ENCODE data around the gene AKAP8L.
"Not testable (repeated sequence)": the region's sequence is repeated elsewhere in the genome, so short reads cannot be mapped to it uniquely, and the experiment has no call there.

AKAP8L gene

GRCh38 chr19:15412832-15413231, 6.0 kb downstream of the AKAP8L start:
- DNase-seq, result no peak

- DNase-seq, result not testable (repeated sequence)
Measured at GRCh38 chr19:15411351-15411750, 7.4 kb downstream of the AKAP8L start.

DNA sequence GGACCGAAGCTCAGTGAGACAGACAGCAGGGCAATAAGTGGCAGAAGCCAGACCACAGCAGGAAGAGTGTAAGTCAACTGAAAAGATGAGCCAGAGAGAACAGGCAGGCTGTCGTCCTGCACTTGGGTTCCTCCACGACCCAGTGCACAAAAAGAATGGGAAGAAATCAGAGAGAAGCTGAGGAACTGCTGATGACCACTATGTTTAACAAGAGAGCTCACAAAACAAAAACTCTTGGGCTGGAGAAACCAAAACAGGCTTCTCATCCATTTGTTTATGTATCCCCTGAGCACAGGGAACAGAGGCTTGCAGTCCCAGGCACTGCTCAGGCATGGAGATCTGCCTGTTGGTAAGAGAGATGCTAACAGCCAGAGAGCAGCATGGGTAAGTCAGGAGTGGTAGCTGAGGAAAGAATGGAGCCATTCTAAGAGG, 14.0 kb downstream of the AKAP8L start:
- DNase-seq, result no peak

DNA sequence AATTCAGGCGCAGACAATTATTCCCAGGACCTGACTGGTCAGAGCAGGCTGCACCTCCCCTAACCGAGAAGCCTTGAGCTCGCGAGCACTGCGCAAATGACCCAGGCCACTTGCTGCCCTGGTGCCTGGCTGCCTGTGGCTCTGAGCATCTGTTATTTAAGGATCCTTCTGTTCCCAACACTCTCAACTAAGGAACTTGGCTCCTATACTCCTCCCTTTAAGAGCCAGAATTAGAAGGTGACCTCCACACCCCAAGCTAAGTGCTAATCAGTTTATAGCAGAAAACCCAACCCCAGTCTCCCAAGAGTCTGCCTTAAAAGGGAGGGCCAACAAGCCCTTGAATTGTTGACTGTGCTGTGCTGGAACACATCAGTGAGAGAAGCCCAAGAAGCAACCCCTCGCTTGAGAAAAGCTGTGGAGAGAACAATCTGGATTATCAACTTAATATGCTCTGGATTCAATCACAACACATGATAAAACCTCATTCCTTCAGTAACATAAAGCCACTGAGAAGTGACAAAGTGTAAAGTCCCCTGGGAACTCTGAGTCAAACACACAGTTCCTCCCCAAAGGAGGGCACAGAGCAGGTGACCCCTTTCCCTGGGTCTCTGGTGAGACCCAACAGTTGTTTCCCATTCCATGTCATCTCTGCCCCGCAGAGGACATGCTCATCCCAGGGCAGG, 14.6 kb downstream of the AKAP8L start:
- no peak for DNase-seq

DNA sequence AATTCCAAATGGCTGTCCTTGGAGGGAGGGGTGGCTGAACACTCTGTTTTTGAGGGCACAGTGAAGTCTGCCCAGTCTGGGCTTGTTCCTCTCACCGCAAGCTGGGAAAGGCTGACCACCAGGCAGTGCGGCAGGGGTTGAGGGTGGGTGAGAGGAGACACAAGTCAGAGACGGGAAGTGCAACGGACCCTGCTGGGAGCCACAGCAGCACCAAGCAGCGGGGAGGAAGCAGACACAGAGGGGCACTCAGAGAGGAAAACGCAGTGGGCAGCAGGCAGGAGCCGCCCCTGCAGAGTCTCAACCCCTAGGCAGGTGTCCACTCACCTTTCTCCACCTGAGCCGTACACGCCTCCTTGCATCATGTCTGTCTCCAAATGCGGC, 15.6 kb downstream of the AKAP8L start:
- DNase-seq, result no peak

GRCh38 chr19:15402411-15403150, 16.2 kb downstream of the AKAP8L start:
- DNase-seq, result no peak

GRCh38 chr19:15401397-15401710, 17.4 kb downstream of the AKAP8L start:
- DNase-seq, result no peak

- DNase-seq, result no peak
Measured at GRCh38 chr19:15400521-15401396, 18.0 kb downstream of the AKAP8L start.

DNA sequence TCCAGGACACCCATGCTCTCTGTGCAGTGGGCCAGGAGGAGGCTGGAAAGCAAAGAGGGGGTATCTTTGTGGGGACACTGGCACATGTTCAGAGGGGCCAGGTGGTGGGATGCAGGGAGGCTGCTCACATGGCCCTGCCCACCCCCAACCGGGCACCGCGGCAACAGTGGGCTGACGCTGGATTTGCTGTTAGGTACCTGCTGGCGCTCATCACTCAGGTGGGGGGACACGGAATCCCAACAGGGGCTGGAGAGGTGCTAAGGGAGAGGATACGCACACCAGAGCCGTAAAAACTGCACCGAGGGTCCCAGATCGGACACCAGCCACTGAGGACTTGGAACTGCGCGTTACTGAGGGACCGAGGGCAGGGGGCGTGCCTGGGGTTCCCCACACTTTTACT, 19.2 kb downstream of the AKAP8L start:
- no peak for DNase-seq

- no peak for DNase-seq
Measured at GRCh38 chr19:15399234-15399515, 19.6 kb downstream of the AKAP8L start.

DNA sequence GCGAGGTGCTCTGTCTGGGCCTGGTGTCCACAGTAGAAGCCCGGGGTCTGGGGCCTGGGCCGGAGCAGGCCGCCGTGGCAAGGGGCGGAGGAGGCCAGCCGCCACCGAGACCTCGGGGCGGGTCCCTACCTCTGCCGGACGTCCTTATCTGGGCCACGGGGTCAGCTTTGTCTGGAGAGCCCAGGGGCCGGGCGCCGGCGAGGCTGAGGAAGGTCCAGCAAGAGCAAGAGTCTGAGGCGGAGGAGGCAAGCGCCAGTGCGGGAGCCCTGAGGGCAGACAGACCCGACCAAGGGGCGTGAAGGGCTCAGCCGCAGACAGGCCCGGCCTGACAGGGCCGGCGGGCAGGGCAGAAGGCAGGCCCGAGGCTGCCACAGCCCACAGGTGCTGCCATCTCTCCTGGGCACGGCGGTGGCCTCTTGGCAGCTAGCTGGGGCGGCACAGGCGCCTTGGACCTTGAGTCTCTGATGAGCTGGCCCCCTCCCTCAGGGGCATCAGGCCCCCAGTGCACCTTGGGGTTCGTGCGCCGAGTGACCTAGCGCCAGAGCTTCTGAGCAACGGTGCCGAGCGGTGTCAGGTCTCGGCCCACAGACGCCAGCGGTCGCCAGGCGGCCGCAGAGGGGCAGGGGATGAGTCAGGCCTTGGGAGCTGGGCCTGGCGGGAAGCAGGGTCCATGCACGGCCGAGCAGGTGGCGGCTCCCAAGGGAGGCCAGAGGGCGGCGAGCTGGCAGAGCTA, 20.1 kb downstream of the AKAP8L start:
- no peak for DNase-seq

DNA sequence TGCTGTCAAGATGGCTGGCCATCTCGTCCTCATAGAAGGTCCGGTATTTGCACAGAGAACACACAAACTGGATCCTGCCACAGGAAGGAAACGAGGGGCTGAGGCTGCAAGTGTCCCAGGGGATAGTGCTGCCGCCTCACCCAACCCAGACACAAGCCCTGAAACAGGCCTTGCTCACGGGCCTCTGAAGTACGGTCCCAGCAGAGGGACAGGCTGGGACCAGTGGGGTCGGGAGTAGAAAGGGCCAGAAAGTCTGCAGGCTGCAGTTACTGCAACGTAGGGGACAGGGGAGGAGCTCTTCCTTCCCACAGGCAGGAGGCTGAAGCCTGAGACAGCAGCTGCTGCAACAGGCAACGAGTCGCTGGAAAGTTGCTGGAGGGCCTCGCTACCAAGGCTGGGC, 21.0 kb downstream of the AKAP8L start:
- no peak for DNase-seq

DNA sequence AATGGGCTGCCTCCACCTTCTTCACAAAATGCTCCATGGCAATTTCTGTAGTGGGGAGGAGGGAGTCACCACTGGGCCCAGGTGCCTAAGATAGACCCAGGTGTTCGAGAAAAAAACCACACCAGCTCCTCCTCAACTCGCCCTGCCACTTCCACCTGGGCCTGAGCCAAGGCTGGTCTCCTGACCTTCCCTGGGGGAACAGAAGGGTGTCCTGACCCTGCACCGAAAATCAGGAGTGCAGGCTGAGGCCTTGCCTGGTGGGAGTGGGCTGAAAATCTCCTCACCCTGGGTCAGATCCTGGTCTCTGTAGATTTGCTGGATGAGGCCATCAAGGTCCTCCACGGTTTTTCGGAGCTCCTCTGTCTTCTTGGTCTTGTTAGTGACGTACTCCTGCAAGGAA, 21.6 kb downstream of the AKAP8L start:
- DNase-seq, result no peak

GRCh38 chr19:15396436-15396835, 22.4 kb downstream of the AKAP8L start:
- DNase-seq, result no peak

DNA sequence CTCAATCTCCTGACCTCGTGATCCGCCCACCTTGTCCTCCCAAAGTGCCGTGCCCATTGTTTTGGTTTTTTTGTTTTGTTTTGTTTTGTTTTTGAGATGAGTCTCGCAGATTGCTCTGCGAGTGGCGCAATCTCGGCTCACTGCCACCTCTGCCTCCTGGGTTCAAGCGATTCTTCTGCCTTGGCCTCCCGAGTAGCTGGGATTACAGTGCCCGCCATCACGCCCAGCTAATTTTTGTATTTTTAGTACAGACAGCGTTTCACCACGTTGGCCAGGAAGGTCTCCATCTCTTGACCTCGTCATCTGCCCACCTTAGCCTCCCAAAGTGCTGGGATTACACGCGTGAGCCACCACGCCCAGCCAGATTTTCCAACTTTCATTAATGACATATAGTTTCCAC, 23.5 kb downstream of the AKAP8L start:
- not testable (repeated sequence) for DNase-seq

GRCh38 chr19:15394426-15394825, 24.4 kb downstream of the AKAP8L start:
- no peak for DNase-seq

GRCh38 chr19:15393963-15394362, 24.8 kb downstream of the AKAP8L start:
- DNase-seq, result no peak

GRCh38 chr19:15390814-15391213, 28.0 kb downstream of the AKAP8L start:
- DNase-seq, result no peak

GRCh38 chr19:15381864-15382263, 36.9 kb downstream of the AKAP8L start:
- no peak for DNase-seq

GRCh38 chr19:15381429-15381828, 37.4 kb downstream of the AKAP8L start:
- no peak for DNase-seq

DNA sequence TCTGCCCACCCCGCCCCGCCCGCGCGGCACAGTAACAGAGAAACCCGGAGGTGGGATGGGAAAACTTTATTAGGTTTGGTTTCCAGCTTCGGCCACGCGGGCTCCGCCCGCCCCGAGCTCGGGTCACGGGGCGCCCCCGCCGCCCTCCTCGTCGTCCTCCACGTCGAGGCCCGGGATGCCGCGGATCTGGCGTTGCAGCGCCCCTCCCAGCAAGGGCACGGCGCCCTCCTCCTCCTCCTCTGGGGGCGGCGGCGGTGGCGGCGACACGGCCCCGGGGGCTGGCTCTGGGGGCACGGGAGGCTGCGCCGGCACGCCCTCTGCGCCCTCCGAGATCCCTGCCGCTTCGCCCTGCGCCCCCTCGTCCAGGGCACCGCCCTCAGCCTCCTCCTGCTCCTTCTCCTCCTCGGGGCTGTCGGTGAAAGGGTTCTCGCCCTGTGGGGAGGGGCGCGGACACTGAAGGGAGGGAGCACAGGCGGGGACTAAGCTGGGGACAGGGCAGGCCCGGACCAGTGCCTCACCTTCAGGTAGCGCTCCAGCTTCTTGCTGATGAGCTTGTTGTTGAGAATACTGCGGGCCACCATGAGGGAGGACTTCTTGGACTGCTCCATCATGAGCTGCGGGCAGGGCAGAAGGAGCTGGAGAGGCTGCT, 38.7 kb downstream of the AKAP8L start:
- DNase-seq, result no peak

DNA sequence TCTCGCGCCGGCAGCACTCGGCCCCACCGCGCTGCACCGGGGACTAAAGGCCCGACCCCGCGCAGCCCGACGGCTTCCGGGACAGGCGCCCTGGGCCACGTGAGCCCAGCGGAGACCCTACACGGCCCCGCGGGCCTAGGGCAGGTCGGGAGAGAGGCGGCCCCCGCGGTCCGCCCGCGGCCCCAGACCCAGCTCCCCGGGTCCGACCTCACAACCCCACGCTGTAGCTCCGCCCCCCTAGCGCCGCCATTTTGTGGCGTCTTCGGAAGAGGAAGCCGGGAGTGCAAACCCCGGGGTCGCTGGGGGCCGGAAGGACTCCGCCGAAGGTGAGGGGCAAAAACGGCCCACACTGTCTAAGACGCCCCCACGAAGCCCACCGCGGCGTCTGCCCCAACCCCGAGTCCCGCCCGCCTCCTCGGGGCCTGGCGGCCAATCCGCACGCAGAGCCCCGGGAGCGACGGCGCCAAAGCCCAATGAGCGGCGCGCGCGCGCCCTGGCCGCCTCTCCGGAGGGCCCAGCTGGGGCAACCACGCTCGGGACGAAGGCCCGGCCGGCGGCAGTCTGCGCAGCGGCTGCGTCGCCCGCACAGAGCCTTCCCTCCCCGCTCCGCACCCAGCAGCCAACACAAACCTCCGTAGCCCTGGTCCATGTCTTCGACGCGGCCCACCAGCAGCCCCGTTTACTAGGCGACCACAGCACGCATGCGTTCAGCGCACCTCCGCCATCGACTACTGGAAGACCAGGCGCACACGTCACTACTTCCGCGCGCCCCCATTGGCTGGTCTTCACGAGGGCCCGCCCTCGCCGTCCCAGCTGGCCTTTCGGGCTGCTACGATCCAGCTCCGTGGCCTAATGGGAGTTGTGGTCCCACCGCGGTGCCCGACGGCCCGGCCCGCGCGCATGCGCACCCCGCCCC, 39.4 kb downstream of the AKAP8L start, which contains the start of gene AKAP8:
TSS of gene AKAP8 (minus strand) at position 705 of the 916 bp plus-strand sequence. CDS start at position 649, 56 bp downstream.
- DNase-seq, result peak; percentile 94
